Measurements from ENCODE around the gene XAGE3. TPM values are rescaled to one million over a fixed set of nuclear protein-coding genes. Genes with fewer than 3 reads are reported as not detected.

XAGE3 gene
- polyA plus RNA-seq, 1 of the 3 experiments (the other 2 are of a cell fraction): not detected

- Histone ChIP-seq H3K27me3 (ENCODE audit: insufficient read depth) (no peaks in the 10 kb centered on the region), H3K4me2 (no peak overlapping the region), H3K4me1 (ENCODE audit: control insufficient read depth in 1 of 2, insufficient read depth in 2 of 2, low read depth in 1 of 2, low read length in 1 of 2) (no peaks in the 10 kb centered on the region), H3K4me3 (ENCODE audit: low read depth in 2 of 2, low read length in 1 of 2) (no peak overlapping the region), H3K27ac (ENCODE audit: low read depth in 2 of 2, low read length in 1 of 2) (no peak overlapping the region), H2AFZ (ENCODE audit: low read depth) (no peak overlapping the region), H3K79me2 (ENCODE audit: insufficient read depth) (no peaks in the 10 kb centered on the region), H3K9me2 (no peaks in the 10 kb centered on the region), H3K9me3 (no peaks in the 10 kb centered on the region), H3K9ac (no peak overlapping the region), H3F3A (replicated peaks; ENCODE audit: insufficient read depth) (no peaks in the 10 kb centered on the region), H4K20me1 (ENCODE audit: insufficient read depth) (no peaks in the 10 kb centered on the region), H3K36me3 (replicated peaks in 1 of 2; ENCODE audit: control insufficient read depth in 1 of 2, insufficient read depth in 2 of 2, low read length in 1 of 2) (no peaks in the 10 kb centered on the region)
- TF ChIP-seq GABPA (IDR thresholded peaks at IDR 0.05; ENCODE audit: low read depth) (no peak), USF2 (IDR thresholded peaks at IDR 0.05; ENCODE audit: borderline replicate concordance, low read depth, low read length) (no peak), EZH2phosphoT487 (IDR thresholded peaks at IDR 0.05; ENCODE audit: borderline replicate concordance, low read depth) (no peak), RAD21 (IDR thresholded peaks at IDR 0.05; ENCODE audit: low read length) (no peak), RFX5 (IDR thresholded peaks at IDR 0.05; ENCODE audit: low read length) (no peak)
- ChIA-PET POLR2A (no interaction called here), CTCF (interaction anchor here (0.9 kb wide), 1 partner anchor 19 kb away, joined by 3 read pairs; no protein-coding TSS in a partner anchor)
- DNase-seq: no peak
- WGBS (ENCODE audit: low lambda C conversion rate): 4% methylated on average over 2 of the region's 2 CpGs
Measured at GRCh38 chrX:52839137-52839536, 28.7 kb downstream of the XAGE3 start.

GRCh38 chrX:52830551-52830950, 37.3 kb downstream of the XAGE3 start:
- ChIA-PET POLR2A (no interaction called here), CTCF (no interaction called here)
- no peaks in the 10 kb centered on the region for H3F3A ChIP-seq (replicated peaks; ENCODE audit: insufficient read depth)
- no peaks in the 10 kb centered on the region for H4K20me1 ChIP-seq (ENCODE audit: insufficient read depth)
- no peak for DNase-seq
- no peaks in the 10 kb centered on the region for H3K9me3 ChIP-seq
- no peak overlapping the region for H3K4me3 ChIP-seq (ENCODE audit: low read depth in 2 of 2, low read length in 1 of 2)
- TF ChIP-seq NFIC (IDR thresholded peaks at IDR 0.05; ENCODE audit: borderline replicate concordance) (no peak), ZBTB33 (IDR thresholded peaks at IDR 0.05; ENCODE audit: borderline replicate concordance, low read depth) (no peak), GABPA (IDR thresholded peaks at IDR 0.05; ENCODE audit: low read depth) (no peak), EP300 (IDR thresholded peaks at IDR 0.05; ENCODE audit: borderline replicate concordance in 1 of 2, low read depth in 1 of 2, low read length in 1 of 2) (no peak), POLR2AphosphoS5 (IDR thresholded peaks at IDR 0.05; ENCODE audit: low read depth, low read length) (no peak), CTCF (IDR thresholded peaks at IDR 0.05) (no peak), RXRA (IDR thresholded peaks at IDR 0.05; ENCODE audit: borderline replicate concordance, low read depth) (no peak), PBX3 (IDR thresholded peaks at IDR 0.05) (no peak), MXI1 (IDR thresholded peaks at IDR 0.05; ENCODE audit: low read depth, low read length) (no peak), USF1 (IDR thresholded peaks at IDR 0.05; ENCODE audit: borderline replicate concordance, low read depth) (no peak), FOXJ3 (CRISPR knock-in tag; IDR thresholded peaks at IDR 0.05) (no peak), USF2 (IDR thresholded peaks at IDR 0.05; ENCODE audit: borderline replicate concordance, low read depth, low read length) (no peak), TCF12 (IDR thresholded peaks at IDR 0.05) (no peak), NRF1 (IDR thresholded peaks at IDR 0.05; ENCODE audit: low read depth, low read length) (no peak), FOXM1 (IDR thresholded peaks at IDR 0.05; ENCODE audit: low read depth) (no peak)
- H3K27me3 ChIP-seq (ENCODE audit: insufficient read depth): peaks cover 10% of the 10 kb centered on the region; the same call in 1 of the 2 replicates
- H3K27ac ChIP-seq (ENCODE audit: low read depth in 2 of 2, low read length in 1 of 2): no peak overlapping the region
- 0% methylated on average over 3 of the region's 3 CpGs for WGBS (ENCODE audit: low lambda C conversion rate)
- no peaks in the 10 kb centered on the region for H3K79me2 ChIP-seq (ENCODE audit: insufficient read depth)
- H3K4me1 ChIP-seq (ENCODE audit: control insufficient read depth in 1 of 2, insufficient read depth in 2 of 2, low read depth in 1 of 2, low read length in 1 of 2): no peaks in the 10 kb centered on the region
- no peaks in the 10 kb centered on the region for H3K36me3 ChIP-seq (replicated peaks in 1 of 2; ENCODE audit: control insufficient read depth in 1 of 2, insufficient read depth in 2 of 2, low read length in 1 of 2)
- H3K4me2 ChIP-seq: no peak overlapping the region
- no peak overlapping the region for H2AFZ ChIP-seq (ENCODE audit: low read depth)
- H3K9me2 ChIP-seq: no peaks in the 10 kb centered on the region
- no peak overlapping the region for H3K9ac ChIP-seq
